HuH-7 (cell line): Measurements from ENCODE around the gene ITGAL.
"Not testable (repeated sequence)": the region's sequence is repeated elsewhere in the genome, so short reads cannot be mapped to it uniquely, and the experiment has no call there.

Experiments
- DNase-seq: peaks from one replicate; pipeline ENCODE4 v3.0.0; 2011; ENCODE audit warnings: low spot score

ITGAL gene

GRCh38 chr16:30457743-30458560 is 14.6 kb upstream of the ITGAL start:
- DNase-seq = no peak

- no peak for DNase-seq
Measured at GRCh38 chr16:30458561-30459394, 13.8 kb upstream of the ITGAL start.

- no peak for DNase-seq
Measured at GRCh38 chr16:30459456-30459855, 13.1 kb upstream of the ITGAL start.

- DNase-seq = not testable (repeated sequence)
Measured at GRCh38 chr16:30461426-30461825, 11.1 kb upstream of the ITGAL start.

GRCh38 chr16:30464078-30464477 is 8.5 kb upstream of the ITGAL start:
- DNase-seq = no peak

- no peak for DNase-seq
Measured at GRCh38 chr16:30470170-30470512, 2.4 kb upstream of the ITGAL start.

GRCh38 chr16:30470632-30470995 is 1.9 kb upstream of the ITGAL start:
- DNase-seq = no peak

- no peak for DNase-seq
Measured at GRCh38 chr16:30473231-30474073, 910 bp downstream of the ITGAL start.

- no peak for DNase-seq
Measured at GRCh38 chr16:30474074-30474452, 1.5 kb downstream of the ITGAL start.

GRCh38 chr16:30474684-30475083 is 2.1 kb downstream of the ITGAL start:
- DNase-seq = no peak

- no peak for DNase-seq
Measured at GRCh38 chr16:30476991-30477390, 4.4 kb downstream of the ITGAL start.

GRCh38 chr16:30477773-30478172 is 5.2 kb downstream of the ITGAL start:
- not testable (repeated sequence) for DNase-seq

- DNase-seq = no peak
Measured at GRCh38 chr16:30478766-30479478, 6.4 kb downstream of the ITGAL start.

- no peak for DNase-seq
Measured at GRCh38 chr16:30481381-30481780, 8.8 kb downstream of the ITGAL start.

GRCh38 chr16:30482366-30482765 is 9.8 kb downstream of the ITGAL start:
- DNase-seq = peak; percentile 42

GRCh38 chr16:30484887-30485286 is 12.3 kb downstream of the ITGAL start:
- no peak for DNase-seq

GRCh38 chr16:30485818-30486436 is 13.4 kb downstream of the ITGAL start:
- DNase-seq = no peak

GRCh38 chr16:30488764-30489605 is 16.4 kb downstream of the ITGAL start:
- peak; percentile 63 for DNase-seq

- DNase-seq = no peak
Measured at GRCh38 chr16:30490210-30490609, 17.7 kb downstream of the ITGAL start.

- no peak for DNase-seq
Measured at GRCh38 chr16:30491229-30491628, 18.7 kb downstream of the ITGAL start.
